Measurements from ENCODE around the gene OGFR. TPM values are rescaled to one million over a fixed set of nuclear protein-coding genes. Genes with fewer than 3 reads are reported as not detected.

Gene OGFR
- total and polyA plus RNA-seq, 2 donors (not counting 3 experiments of a cell fraction or from before 2014, with no cell fraction given) = 30.8 to 44.0 TPM

GRCh38 chr20:62780204-62780603 lies 24.4 kb upstream of the OGFR start:
- CTCF ChIA-PET = interaction anchor here (0.7 to 1.0 kb wide), 2 partner anchors 77 to 86 kb away, joined by 3 to 4 read pairs; no protein-coding TSS in a partner anchor
- intact Hi-C loops (cut with micrococcal nuclease) = no loop called here

GRCh38 chr20:62780696-62781095 lies 23.9 kb upstream of the OGFR start:
- no peaks in the 10 kb centered on the region for H3K9me3 ChIP-seq (replicated peaks; ENCODE audit: control insufficient read depth, insufficient read depth, low read length)
- ChIA-PET CTCF (no interaction called here), POLR2A (no interaction called here)
- H3K27ac ChIP-seq (ENCODE audit: insufficient read depth, low read depth, low read length) = no peak overlapping the region
- no peak for DNase-seq (ENCODE audit: low read depth, low spot score)
- no peaks in the 10 kb centered on the region for H4K20me1 ChIP-seq (replicated peaks; ENCODE audit: control insufficient read depth, extremely low read depth, insufficient read depth, low read length)
- no peak overlapping the region for H2AFZ ChIP-seq (ENCODE audit: low read depth, low read length)
- no peaks in the 10 kb centered on the region for H3K9me1 ChIP-seq (replicated peaks; ENCODE audit: control insufficient read depth, extremely low read depth, insufficient read depth, low read length)
- FAIRE-seq = no peak
- no peaks in the 10 kb centered on the region for H3K36me3 ChIP-seq (ENCODE audit: control insufficient read depth in 2 of 2, extremely low read depth in 1 of 2, insufficient read depth in 2 of 2, low read length in 2 of 2)
- dilution Hi-C loops (cut with MboI; ENCODE audit: extremely low pct_ligation_motif_present, low sequenced_read_pairs) (no loop called here), intact Hi-C loops (cut with micrococcal nuclease) (no loop called here)
- H3K4me3 ChIP-seq (replicated peaks in 1 of 3; ENCODE audit: insufficient read depth in 1 of 3, low read depth in 1 of 3, low read length in 3 of 3) = no peak overlapping the region
- H3K4me1 ChIP-seq (ENCODE audit: control insufficient read depth, extremely low read depth, insufficient read depth, low read length) = peaks cover 5% of the 10 kb centered on the region
- no peaks in the 10 kb centered on the region for H3K27me3 ChIP-seq (ENCODE audit: control insufficient read depth in 2 of 2, insufficient read depth in 2 of 2, low read length in 2 of 2)
- TF ChIP-seq GATA2 (IDR thresholded peaks at IDR 0.05; ENCODE audit: insufficient read depth, insufficient read length, low read depth, low read length) (no peak), MAX (IDR thresholded peaks at IDR 0.05; ENCODE audit: insufficient read depth, insufficient read length) (no peak), MYC (IDR thresholded peaks at IDR 0.05; ENCODE audit: low read depth, low read length) (no peak), FOS (IDR thresholded peaks at IDR 0.05; ENCODE audit: borderline replicate concordance, insufficient read depth, low read length) (no peak), POLR2A (IDR thresholded peaks at IDR 0.05; ENCODE audit: low read depth, low read length) (no peak), EZH2 (IDR thresholded peaks at IDR 0.05; ENCODE audit: borderline replicate concordance, low read depth, low read length, severe bottlenecking) (no peak), POLR2AphosphoS5 (IDR thresholded peaks at IDR 0.05; ENCODE audit: insufficient read depth, low read depth, low read length) (no peak), JUN (IDR thresholded peaks at IDR 0.05; ENCODE audit: borderline replicate concordance, insufficient read depth, insufficient read length, low read depth) (no peak)
- TF ChIP-seq, protein P1, sequence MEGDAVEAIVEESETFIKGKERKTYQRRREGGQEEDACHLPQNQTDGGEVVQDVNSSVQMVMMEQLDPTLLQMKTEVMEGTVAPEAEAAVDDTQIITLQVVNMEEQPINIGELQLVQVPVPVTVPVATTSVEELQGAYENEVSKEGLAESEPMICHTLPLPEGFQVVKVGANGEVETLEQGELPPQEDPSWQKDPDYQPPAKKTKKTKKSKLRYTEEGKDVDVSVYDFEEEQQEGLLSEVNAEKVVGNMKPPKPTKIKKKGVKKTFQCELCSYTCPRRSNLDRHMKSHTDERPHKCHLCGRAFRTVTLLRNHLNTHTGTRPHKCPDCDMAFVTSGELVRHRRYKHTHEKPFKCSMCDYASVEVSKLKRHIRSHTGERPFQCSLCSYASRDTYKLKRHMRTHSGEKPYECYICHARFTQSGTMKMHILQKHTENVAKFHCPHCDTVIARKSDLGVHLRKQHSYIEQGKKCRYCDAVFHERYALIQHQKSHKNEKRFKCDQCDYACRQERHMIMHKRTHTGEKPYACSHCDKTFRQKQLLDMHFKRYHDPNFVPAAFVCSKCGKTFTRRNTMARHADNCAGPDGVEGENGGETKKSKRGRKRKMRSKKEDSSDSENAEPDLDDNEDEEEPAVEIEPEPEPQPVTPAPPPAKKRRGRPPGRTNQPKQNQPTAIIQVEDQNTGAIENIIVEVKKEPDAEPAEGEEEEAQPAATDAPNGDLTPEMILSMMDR (IDR thresholded peaks at IDR 0.05; ENCODE audit: extremely low read depth in 1 of 2, insufficient read depth in 1 of 2, low read depth in 1 of 2, low read length in 2 of 2) = no peak
- H3K9ac ChIP-seq (replicated peaks; ENCODE audit: extremely low read depth, insufficient read depth, low read length) = no peak overlapping the region
- no peak overlapping the region for H3K4me2 ChIP-seq (ENCODE audit: insufficient read depth, low read length)
- H3K79me2 ChIP-seq (ENCODE audit: control insufficient read depth, insufficient read depth, low read length) = no peaks in the 10 kb centered on the region
- BruUV-seq (replicated peaks) = no TSS peak

More at GRCh38 chr20:62780204-62780603, 24.4 kb upstream of the OGFR start:
- no peaks in the 10 kb centered on the region for H3K79me2 ChIP-seq (ENCODE audit: control insufficient read depth, insufficient read depth, low read length)
- TF ChIP-seq POLR2AphosphoS5 (IDR thresholded peaks at IDR 0.05; ENCODE audit: insufficient read depth, low read depth, low read length) = no peak
- TF ChIP-seq JUN (IDR thresholded peaks at IDR 0.05; ENCODE audit: borderline replicate concordance, insufficient read depth, insufficient read length, low read depth) = no peak
- H2AFZ ChIP-seq (ENCODE audit: low read depth, low read length) = no peak overlapping the region
- H3K36me3 ChIP-seq (ENCODE audit: control insufficient read depth in 2 of 2, extremely low read depth in 1 of 2, insufficient read depth in 2 of 2, low read length in 2 of 2) = no peaks in the 10 kb centered on the region
- H3K27me3 ChIP-seq (ENCODE audit: control insufficient read depth in 2 of 2, insufficient read depth in 2 of 2, low read length in 2 of 2) = no peaks in the 10 kb centered on the region
- DNase-seq (ENCODE audit: low read depth, low spot score) (no peak), FAIRE-seq (no peak)
- no peak overlapping the region for H3K4me2 ChIP-seq (ENCODE audit: insufficient read depth, low read length)
- no peak overlapping the region for H3K9ac ChIP-seq (replicated peaks; ENCODE audit: extremely low read depth, insufficient read depth, low read length)
- H3K27ac ChIP-seq (ENCODE audit: insufficient read depth, low read depth, low read length) = no peak overlapping the region
- no peaks in the 10 kb centered on the region for H3K9me3 ChIP-seq (replicated peaks; ENCODE audit: control insufficient read depth, insufficient read depth, low read length)
- H3K4me1 ChIP-seq (ENCODE audit: control insufficient read depth, extremely low read depth, insufficient read depth, low read length) = peaks cover 5% of the 10 kb centered on the region
- POLR2A ChIA-PET = no interaction called here
- H4K20me1 ChIP-seq (replicated peaks; ENCODE audit: control insufficient read depth, extremely low read depth, insufficient read depth, low read length) = no peaks in the 10 kb centered on the region
- H3K4me3 ChIP-seq (replicated peaks in 1 of 3; ENCODE audit: insufficient read depth in 1 of 3, low read depth in 1 of 3, low read length in 3 of 3) = no peak overlapping the region
- dilution Hi-C loops (cut with MboI; ENCODE audit: extremely low pct_ligation_motif_present, low sequenced_read_pairs) = no loop called here
- no TSS peak for BruUV-seq (replicated peaks)
- no peaks in the 10 kb centered on the region for H3K9me1 ChIP-seq (replicated peaks; ENCODE audit: control insufficient read depth, extremely low read depth, insufficient read depth, low read length)
